ENCODE results near the gene KRTAP9-7. TPM values are rescaled to one million over a fixed set of nuclear protein-coding genes. Genes with fewer than 3 reads are reported as not detected.
"Not testable (repeated sequence)": the region's sequence is repeated elsewhere in the genome, so short reads cannot be mapped to it uniquely, and the experiment has no call there.

KRTAP9-7 gene, protein sequence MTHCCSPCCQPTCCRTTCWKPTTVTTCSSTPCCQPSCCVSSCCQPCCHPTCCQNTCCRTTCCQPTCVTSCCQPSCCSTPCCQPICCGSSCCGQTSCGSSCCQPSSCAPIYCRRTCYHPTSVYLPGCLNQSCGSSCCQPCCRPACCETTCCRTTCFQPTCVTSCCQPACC
- not detected for polyA plus RNA-seq (2013, experiment 1 of 4)
- not detected for polyA plus RNA-seq (2013, experiment 2 of 4)
- polyA plus RNA-seq (2013, experiment 3 of 4) = not detected
- not detected for polyA plus RNA-seq (2013, experiment 4 of 4)

DNA sequence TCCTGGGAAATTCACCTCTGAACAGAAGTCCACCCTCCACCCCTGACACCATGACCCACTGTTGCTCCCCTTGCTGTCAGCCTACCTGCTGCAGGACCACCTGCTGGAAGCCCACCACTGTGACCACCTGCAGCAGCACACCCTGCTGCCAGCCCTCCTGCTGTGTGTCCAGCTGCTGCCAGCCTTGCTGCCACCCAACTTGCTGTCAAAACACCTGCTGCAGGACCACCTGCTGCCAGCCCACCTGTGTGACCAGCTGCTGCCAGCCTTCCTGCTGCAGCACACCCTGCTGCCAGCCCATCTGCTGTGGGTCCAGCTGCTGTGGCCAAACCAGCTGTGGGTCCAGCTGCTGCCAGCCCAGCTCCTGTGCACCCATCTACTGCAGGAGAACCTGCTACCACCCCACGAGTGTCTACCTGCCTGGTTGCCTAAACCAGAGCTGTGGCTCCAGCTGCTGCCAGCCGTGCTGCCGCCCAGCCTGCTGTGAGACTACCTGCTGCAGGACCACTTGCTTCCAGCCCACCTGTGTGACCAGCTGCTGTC is at the start of gene KRTAP9-7:
TSS of gene KRTAP9-7 (plus strand) at position 51 of the 543 bp plus-strand sequence. CDS start at position 51, 0 bp downstream.
- not testable (repeated sequence) for H3K9me3 ChIP-seq (ENCODE audit: control insufficient read depth, low read length); H3K27me3 ChIP-seq (ENCODE audit: control insufficient read depth, insufficient read depth, low read length, poor library complexity, severe bottlenecking); H3K4me3 ChIP-seq (ENCODE audit: insufficient read depth, low read depth, low read length); H3K4me1 ChIP-seq (ENCODE audit: control insufficient read depth, insufficient read depth, low read length); H3K27ac ChIP-seq (ENCODE audit: insufficient read depth, low read depth, low read length, poor library complexity, severe bottlenecking); H3K36me3 ChIP-seq (ENCODE audit: control insufficient read depth, insufficient read depth, low read length)
- 80 to 83% methylated on average over 3 of the region's 3 CpGs for WGBS, 2 experiments

DNA sequence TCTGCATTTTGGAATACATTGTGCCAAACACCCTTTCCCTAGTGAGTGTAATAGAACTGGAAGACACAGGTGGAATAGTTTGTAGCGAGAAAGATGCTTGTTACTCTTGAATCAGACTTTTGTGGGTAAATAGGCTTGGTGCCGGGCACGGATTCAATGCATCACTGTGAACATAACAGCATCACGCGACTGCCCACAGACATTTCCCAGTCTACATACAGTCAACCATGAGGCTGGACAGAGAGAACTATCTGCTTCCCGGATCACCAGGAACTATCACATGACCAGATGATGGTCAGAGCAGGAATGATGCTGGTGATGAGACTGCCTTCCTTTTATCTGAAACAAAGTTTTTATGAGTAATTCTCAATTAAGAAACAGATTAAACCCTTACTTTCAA is 49.4 kb upstream of the KRTAP9-7 start:
- 95 to 97% methylated on average over 6 of the region's 6 CpGs for WGBS, 2 experiments
- no peaks in the 10 kb centered on the region for H3K9me3 ChIP-seq (ENCODE audit: control insufficient read depth, low read length)
- H3K27me3 ChIP-seq (ENCODE audit: control insufficient read depth, insufficient read depth, low read length, poor library complexity, severe bottlenecking) = no peaks in the 10 kb centered on the region
- no peaks in the 10 kb centered on the region for H3K36me3 ChIP-seq (ENCODE audit: control insufficient read depth, insufficient read depth, low read length)
- no peak overlapping the region for H3K4me3 ChIP-seq (ENCODE audit: insufficient read depth, low read depth, low read length)
- no peaks in the 10 kb centered on the region for H3K4me1 ChIP-seq (ENCODE audit: control insufficient read depth, insufficient read depth, low read length)
- no peak overlapping the region for H3K27ac ChIP-seq (ENCODE audit: insufficient read depth, low read depth, low read length, poor library complexity, severe bottlenecking)

DNA sequence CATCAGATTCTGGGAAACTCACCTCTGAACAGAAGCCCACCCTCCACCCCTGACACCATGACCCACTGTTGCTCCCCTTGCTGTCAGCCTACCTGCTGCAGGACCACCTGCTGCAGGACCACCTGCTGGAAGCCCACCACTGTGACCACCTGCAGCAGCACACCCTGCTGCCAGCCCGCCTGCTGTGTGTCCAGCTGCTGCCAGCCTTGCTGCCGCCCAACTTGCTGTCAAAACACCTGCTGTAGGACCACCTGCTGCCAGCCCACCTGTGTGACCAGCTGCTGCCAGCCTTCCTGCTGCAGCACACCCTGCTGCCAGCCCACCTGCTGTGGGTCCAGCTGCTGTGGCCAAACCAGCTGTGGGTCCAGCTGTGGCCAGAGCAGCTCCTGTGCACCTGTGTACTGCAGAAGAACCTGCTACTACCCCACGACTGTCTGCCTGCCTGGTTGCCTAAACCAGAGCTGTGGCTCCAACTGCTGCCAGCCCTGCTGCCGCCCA is 48.9 kb upstream of the KRTAP9-7 start, which contains the start of gene KRTAP9-2:
TSS of gene KRTAP9-2 (plus strand) at position 51 of the 498 bp plus-strand sequence. CDS start at position 58, 7 bp downstream.
- H3K36me3 ChIP-seq (ENCODE audit: control insufficient read depth, insufficient read depth, low read length); H3K4me1 ChIP-seq (ENCODE audit: control insufficient read depth, insufficient read depth, low read length); H3K27ac ChIP-seq (ENCODE audit: insufficient read depth, low read depth, low read length, poor library complexity, severe bottlenecking); H3K27me3 ChIP-seq (ENCODE audit: control insufficient read depth, insufficient read depth, low read length, poor library complexity, severe bottlenecking); H3K4me3 ChIP-seq (ENCODE audit: insufficient read depth, low read depth, low read length); H3K9me3 ChIP-seq (ENCODE audit: control insufficient read depth, low read length): not testable (repeated sequence)
- 78 to 80% methylated on average over 2 of the region's 4 CpGs for WGBS, 2 experiments

DNA sequence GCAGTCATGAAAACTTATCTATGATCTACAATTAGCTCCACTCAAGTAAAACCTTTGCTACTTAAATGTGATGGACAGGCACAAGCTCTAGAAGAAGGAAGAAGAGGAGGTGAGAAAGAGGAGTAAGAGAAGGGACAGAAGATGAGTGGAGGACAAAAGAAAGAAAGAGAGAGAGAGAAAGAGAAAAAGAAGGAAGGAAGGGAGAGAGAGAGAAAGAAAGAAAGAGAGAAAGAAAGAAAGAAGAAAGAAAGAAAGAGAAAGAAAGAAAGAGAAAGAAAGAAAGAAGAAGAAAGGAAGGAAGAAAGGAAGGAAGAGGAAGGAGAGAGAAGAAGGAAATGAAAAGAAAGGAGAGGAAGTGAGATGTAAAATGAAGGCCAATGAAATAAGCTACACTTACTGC is 45.4 kb upstream of the KRTAP9-7 start:
- Histone ChIP-seq H3K9me3 (ENCODE audit: control insufficient read depth, low read length) (no peaks in the 10 kb centered on the region), H3K4me1 (ENCODE audit: control insufficient read depth, insufficient read depth, low read length) (no peaks in the 10 kb centered on the region), H3K36me3 (ENCODE audit: control insufficient read depth, insufficient read depth, low read length) (no peaks in the 10 kb centered on the region), H3K4me3 (ENCODE audit: insufficient read depth, low read depth, low read length) (no peak overlapping the region), H3K27me3 (ENCODE audit: control insufficient read depth, insufficient read depth, low read length, poor library complexity, severe bottlenecking) (no peaks in the 10 kb centered on the region), H3K27ac (ENCODE audit: insufficient read depth, low read depth, low read length, poor library complexity, severe bottlenecking) (no peak overlapping the region)

DNA sequence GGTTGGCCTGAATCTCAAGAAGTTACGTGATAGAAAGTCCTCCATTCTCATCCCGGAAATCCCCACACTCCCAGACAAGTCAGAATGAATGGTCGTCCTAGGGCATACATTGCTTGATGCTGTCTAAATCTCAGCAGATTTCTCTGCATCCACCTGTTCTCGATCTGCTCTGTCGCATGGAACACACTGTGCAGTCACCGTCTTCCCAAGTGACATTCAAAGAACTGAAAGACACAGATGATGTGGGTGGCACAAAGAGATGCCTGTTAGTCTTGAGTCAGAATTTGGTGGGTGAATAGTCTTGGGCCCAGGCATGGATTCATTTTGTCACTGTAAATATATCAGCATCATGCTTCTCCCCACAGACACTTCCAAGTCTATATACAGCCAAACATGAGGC is 43.8 kb upstream of the KRTAP9-7 start:
- Histone ChIP-seq H3K27ac (ENCODE audit: insufficient read depth, low read depth, low read length, poor library complexity, severe bottlenecking) (no peak overlapping the region), H3K4me1 (ENCODE audit: control insufficient read depth, insufficient read depth, low read length) (no peaks in the 10 kb centered on the region), H3K9me3 (ENCODE audit: control insufficient read depth, low read length) (no peaks in the 10 kb centered on the region), H3K27me3 (ENCODE audit: control insufficient read depth, insufficient read depth, low read length, poor library complexity, severe bottlenecking) (no peaks in the 10 kb centered on the region), H3K36me3 (ENCODE audit: control insufficient read depth, insufficient read depth, low read length) (no peaks in the 10 kb centered on the region), H3K4me3 (ENCODE audit: insufficient read depth, low read depth, low read length) (no peak overlapping the region)
- 94 to 95% methylated on average over 6 of the region's 6 CpGs for WGBS, 2 experiments

DNA sequence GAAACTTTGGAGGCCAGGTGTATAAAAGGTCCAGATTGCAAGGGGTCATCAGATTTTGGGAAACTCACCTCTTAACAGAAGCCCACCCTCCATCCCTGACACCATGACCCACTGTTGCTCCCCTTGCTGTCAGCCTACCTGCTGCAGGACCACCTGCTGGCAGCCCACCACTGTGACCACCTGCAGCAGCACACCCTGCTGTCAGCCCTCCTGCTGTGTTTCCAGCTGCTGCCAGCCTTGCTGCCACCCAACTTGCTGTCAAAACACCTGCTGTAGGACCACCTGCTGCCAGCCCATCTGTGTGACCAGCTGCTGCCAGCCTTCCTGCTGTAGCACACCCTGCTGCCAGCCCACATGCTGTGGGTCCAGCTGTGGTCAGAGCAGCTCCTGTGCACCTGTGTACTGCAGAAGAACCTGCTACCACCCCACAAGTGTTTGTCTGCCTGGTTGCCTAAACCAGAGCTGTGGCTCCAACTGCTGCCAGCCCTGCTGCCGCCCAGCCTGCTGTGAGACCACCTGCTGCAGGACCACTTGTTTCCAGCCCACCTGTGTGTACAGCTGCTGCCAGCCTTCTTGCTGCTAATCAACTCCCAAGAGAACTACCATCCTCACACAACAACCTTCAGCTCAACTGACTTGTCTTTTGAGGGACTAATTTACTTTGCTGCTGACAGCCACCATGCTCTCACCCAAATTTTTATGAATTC is 42.9 kb upstream of the KRTAP9-7 start, which contains the start of gene KRTAP9-3:
TSS of gene KRTAP9-3 (plus strand) at position 51 of the 707 bp plus-strand sequence. CDS start at position 104, 53 bp downstream.
- H3K27ac ChIP-seq (ENCODE audit: insufficient read depth, low read depth, low read length, poor library complexity, severe bottlenecking); H3K4me3 ChIP-seq (ENCODE audit: insufficient read depth, low read depth, low read length); H3K27me3 ChIP-seq (ENCODE audit: control insufficient read depth, insufficient read depth, low read length, poor library complexity, severe bottlenecking); H3K4me1 ChIP-seq (ENCODE audit: control insufficient read depth, insufficient read depth, low read length); H3K9me3 ChIP-seq (ENCODE audit: control insufficient read depth, low read length); H3K36me3 ChIP-seq (ENCODE audit: control insufficient read depth, insufficient read depth, low read length): not testable (repeated sequence)
- 80 to 94% methylated on average over 1 of the region's 1 CpG for WGBS, 2 experiments

DNA sequence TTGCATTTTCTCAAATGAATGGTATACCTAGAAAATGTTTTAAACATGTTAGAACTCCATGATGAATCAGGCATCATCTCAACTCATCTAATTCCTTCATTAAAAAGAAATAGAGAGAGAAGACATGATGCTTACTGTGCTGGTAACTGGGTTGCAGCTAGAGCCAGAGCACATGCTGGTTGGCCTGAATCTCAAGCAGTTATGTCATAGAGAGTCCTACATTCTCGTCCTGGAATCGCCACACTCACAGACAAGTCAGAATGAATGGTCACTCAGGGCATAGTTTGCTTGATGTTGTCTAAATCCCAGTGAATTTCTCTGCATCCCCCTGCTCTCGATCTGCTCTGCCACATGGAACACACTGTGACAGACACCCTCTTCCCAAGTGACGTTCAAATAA is 38.4 kb upstream of the KRTAP9-7 start:
- 90 to 95% methylated on average over 4 of the region's 4 CpGs for WGBS, 2 experiments
- not testable (repeated sequence) for H3K27me3 ChIP-seq (ENCODE audit: control insufficient read depth, insufficient read depth, low read length, poor library complexity, severe bottlenecking); H3K4me1 ChIP-seq (ENCODE audit: control insufficient read depth, insufficient read depth, low read length); H3K27ac ChIP-seq (ENCODE audit: insufficient read depth, low read depth, low read length, poor library complexity, severe bottlenecking); H3K4me3 ChIP-seq (ENCODE audit: insufficient read depth, low read depth, low read length); H3K9me3 ChIP-seq (ENCODE audit: control insufficient read depth, low read length); H3K36me3 ChIP-seq (ENCODE audit: control insufficient read depth, insufficient read depth, low read length)

DNA sequence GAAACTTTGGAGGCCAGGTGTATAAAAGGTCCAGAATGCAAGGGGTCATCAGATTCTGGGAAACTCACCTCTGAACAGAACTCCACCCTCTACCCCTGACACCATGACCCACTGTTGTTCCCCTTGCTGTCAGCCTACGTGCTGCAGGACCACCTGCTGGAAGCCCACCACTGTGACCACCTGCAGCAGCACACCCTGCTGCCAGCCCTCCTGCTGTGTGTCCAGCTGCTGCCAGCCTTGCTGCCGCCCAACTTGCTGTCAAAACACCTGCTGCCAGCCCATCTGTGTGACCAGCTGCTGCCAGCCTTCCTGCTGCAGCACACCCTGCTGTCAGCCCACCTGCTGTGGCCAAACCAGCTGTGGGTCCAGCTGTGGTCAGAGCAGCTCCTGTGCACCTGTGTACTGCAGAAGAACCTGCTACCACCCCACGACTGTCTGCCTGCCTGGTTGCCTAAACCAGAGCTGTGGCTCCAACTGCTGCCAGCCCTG is 37.5 kb upstream of the KRTAP9-7 start, which contains the start of gene KRTAP9-8:
TSS of gene KRTAP9-8 (plus strand) at position 51 of the 489 bp plus-strand sequence. CDS start at position 104, 53 bp downstream.
- H3K27me3 ChIP-seq (ENCODE audit: control insufficient read depth, insufficient read depth, low read length, poor library complexity, severe bottlenecking); H3K4me3 ChIP-seq (ENCODE audit: insufficient read depth, low read depth, low read length); H3K4me1 ChIP-seq (ENCODE audit: control insufficient read depth, insufficient read depth, low read length); H3K9me3 ChIP-seq (ENCODE audit: control insufficient read depth, low read length); H3K27ac ChIP-seq (ENCODE audit: insufficient read depth, low read depth, low read length, poor library complexity, severe bottlenecking); H3K36me3 ChIP-seq (ENCODE audit: control insufficient read depth, insufficient read depth, low read length): not testable (repeated sequence)
- WGBS, 2 experiments = 55 to 59% methylated on average over 3 of the region's 3 CpGs

DNA sequence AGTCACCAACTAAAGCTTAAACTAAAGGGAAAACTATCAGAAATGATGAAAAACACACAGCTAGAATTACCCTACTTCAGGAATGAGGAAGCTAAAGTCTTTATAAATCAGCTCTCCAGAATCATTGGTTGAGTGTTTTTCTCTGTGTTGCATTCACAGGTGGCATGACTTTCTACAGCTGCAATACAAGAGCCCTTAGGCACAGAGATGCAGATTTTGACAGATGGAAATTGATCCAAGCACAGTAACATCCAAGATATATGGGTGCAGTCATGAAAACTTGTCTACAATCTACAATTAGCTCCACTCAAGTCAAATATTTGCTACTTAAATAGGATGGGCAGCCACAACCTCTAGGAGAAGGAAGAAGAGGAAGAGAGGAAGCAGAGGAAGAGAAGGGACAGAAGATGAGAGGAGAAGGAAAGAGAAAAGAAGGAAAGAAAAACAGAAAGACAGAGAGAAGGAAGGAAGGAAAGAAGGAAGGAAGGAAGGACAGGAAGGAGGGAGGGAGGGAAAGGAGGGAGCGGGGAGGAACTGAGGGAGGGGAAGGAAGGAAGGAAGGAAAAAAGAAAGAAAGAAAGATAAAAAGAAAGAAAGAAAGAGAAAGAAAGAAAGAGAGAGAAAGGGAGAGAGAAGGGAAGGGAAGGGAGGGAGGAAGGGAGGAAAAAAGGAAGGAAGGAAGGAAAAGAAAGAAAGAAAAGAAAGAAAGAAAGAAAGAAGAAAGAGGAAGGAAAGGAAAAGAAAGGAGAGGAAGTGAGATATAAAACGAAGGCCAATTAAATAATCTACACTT is 28.3 kb upstream of the KRTAP9-7 start:
- H3K4me1 ChIP-seq (ENCODE audit: control insufficient read depth, insufficient read depth, low read length); H3K36me3 ChIP-seq (ENCODE audit: control insufficient read depth, insufficient read depth, low read length); H3K27ac ChIP-seq (ENCODE audit: insufficient read depth, low read depth, low read length, poor library complexity, severe bottlenecking); H3K9me3 ChIP-seq (ENCODE audit: control insufficient read depth, low read length); H3K4me3 ChIP-seq (ENCODE audit: insufficient read depth, low read depth, low read length); H3K27me3 ChIP-seq (ENCODE audit: control insufficient read depth, insufficient read depth, low read length, poor library complexity, severe bottlenecking): not testable (repeated sequence)
- WGBS, 2 experiments = 85 to 95% methylated on average over 1 of the region's 2 CpGs
